Mesendoderm (in vitro differentiated cells): Measurements from ENCODE around the gene VAV3.
"Not testable (repeated sequence)": the region's sequence is repeated elsewhere in the genome, so short reads cannot be mapped to it uniquely, and the experiment has no call there.

ENCODE experiments used
- DNase-seq: peaks from one replicate; pipeline ENCODE4 v3.0.0; 2013
- H2AK5ac ChIP-seq: 2 replicates; pipeline ENCODE4 v1.6.1; 2013; ENCODE audit warnings: low read length, inconsistent platforms
- H2BK120ac ChIP-seq: 2 replicates; pipeline ENCODE4 v1.6.1; 2013; ENCODE audit warnings: low read depth, mild to moderate bottlenecking, low read length, moderate library complexity, mixed read lengths
- H2BK15ac ChIP-seq: replicated peaks from 2 replicates; pipeline ENCODE4 v1.6.1; 2013; ENCODE audit warnings: low read depth, mild to moderate bottlenecking, moderate library complexity
- H2BK5ac ChIP-seq: 2 replicates; pipeline ENCODE4 v1.6.1; 2013; ENCODE audit warnings: low read length, inconsistent platforms
- H3K18ac ChIP-seq: 2 replicates; pipeline ENCODE4 v1.6.1; 2013; ENCODE audit warnings: mild to moderate bottlenecking, low read length, mixed read lengths
- H3K23ac ChIP-seq: one replicate; pipeline ENCODE4 v1.6.1; 2013; ENCODE audit warnings: low read length
- H3K27ac ChIP-seq: 2 replicates; pipeline ENCODE4 v1.5.1; 2013; ENCODE audit warnings: low read depth, mild to moderate bottlenecking, inconsistent platforms, low read length, moderate library complexity
- H3K27me3 ChIP-seq: 2 replicates; pipeline ENCODE4 v1.6.1; 2013; ENCODE audit warnings: low read length, control low read depth, mild to moderate bottlenecking, inconsistent platforms; ENCODE audit not compliant: insufficient read depth, poor library complexity
- H3K36me3 ChIP-seq: 2 replicates; pipeline ENCODE4 v1.6.1; 2013; ENCODE audit warnings: low read length, inconsistent platforms; ENCODE audit not compliant: control insufficient read depth, insufficient read depth
- H3K4ac ChIP-seq: one replicate; pipeline ENCODE4 v1.6.1; 2013; ENCODE audit warnings: low read depth, mild to moderate bottlenecking, low read length, moderate library complexity
- H3K4me1 ChIP-seq: 2 replicates; pipeline ENCODE4 v1.6.1; 2013; ENCODE audit warnings: low read depth, low read length, inconsistent platforms; ENCODE audit not compliant: control insufficient read depth
- H3K4me2 ChIP-seq: 2 replicates; pipeline ENCODE4 v1.6.1; 2013; ENCODE audit warnings: low read length
- H3K4me3 ChIP-seq: 2 replicates; pipeline ENCODE4 v1.5.1; 2013; ENCODE audit warnings: mild to moderate bottlenecking, low read length
- H3K56ac ChIP-seq: one replicate; pipeline ENCODE4 v1.6.1; 2013; ENCODE audit warnings: low read length
- H3K79me1 ChIP-seq: 2 replicates; pipeline ENCODE4 v1.6.1; 2013; ENCODE audit warnings: low read length, inconsistent platforms
- H3K79me2 ChIP-seq: 2 replicates; pipeline ENCODE4 v1.6.1; 2013; ENCODE audit warnings: mild to moderate bottlenecking, low read length; ENCODE audit not compliant: control insufficient read depth, insufficient read depth
- H3K9ac ChIP-seq: 2 replicates; pipeline ENCODE4 v1.6.1; 2013; ENCODE audit warnings: low read length, inconsistent platforms
- H4K5ac ChIP-seq: one replicate; pipeline ENCODE4 v1.6.1; 2013; ENCODE audit warnings: low read length
- H4K8ac ChIP-seq: one replicate; pipeline ENCODE4 v1.6.1; 2013; ENCODE audit warnings: low read depth, mild to moderate bottlenecking, control low read depth, low read length, moderate library complexity
- WGBS: extraction: QIAGEN DNeasy Blood & Tissue Kit; methylation state at CpG from one replicate; pipeline ENCODE4 v1.1.7; 2013; ENCODE audit warnings: low lambda C conversion rate, missing lambda C conversion rate; ENCODE audit not compliant: insufficient coverage; ENCODE audit errors: extremely low coverage; 5-methylcytosine and 5-hydroxymethylcytosine counted together

VAV3 gene

DNA sequence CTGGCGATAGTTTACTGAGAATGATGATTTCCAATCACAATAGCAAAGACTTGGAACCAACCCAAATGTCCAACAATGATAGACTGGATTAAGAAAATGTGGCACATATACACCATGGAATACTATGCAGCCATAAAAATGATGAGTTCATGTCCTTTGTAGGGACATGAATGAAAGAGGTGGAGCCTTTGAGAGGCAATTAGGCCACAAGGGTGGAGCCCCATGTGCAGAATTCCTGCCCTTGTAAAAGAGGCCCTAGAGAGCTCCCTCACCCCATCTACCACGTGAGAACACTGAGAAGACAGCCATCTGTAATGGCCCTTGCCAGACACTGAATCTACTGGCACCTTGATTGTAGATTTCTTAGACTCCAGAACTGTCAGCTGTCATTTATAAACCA is 314.2 kb downstream of the VAV3 start:
- not testable (repeated sequence) for H3K9ac ChIP-seq, H3K18ac ChIP-seq, H2BK120ac ChIP-seq, H3K4me1 ChIP-seq, H3K27me3 ChIP-seq, H3K79me1 ChIP-seq, H3K4ac ChIP-seq, H3K4me3 ChIP-seq, H3K36me3 ChIP-seq, H4K5ac ChIP-seq, H3K79me2 ChIP-seq, H2BK5ac ChIP-seq, H2BK15ac ChIP-seq, H4K8ac ChIP-seq, H2AK5ac ChIP-seq, H3K56ac ChIP-seq, DNase-seq, H3K23ac ChIP-seq, H3K27ac ChIP-seq, H3K4me2 ChIP-seq
- no CpG with 5 or more reads among the region's 2 CpGs for WGBS

- no peaks in the 10 kb centered on the region for H3K79me1 ChIP-seq
- H3K9ac ChIP-seq, result no peak overlapping the region
- H2BK15ac ChIP-seq, result no peak overlapping the region
- H2BK120ac ChIP-seq, result no peak overlapping the region
- H3K4me1 ChIP-seq, result no peaks in the 10 kb centered on the region
- H2AK5ac ChIP-seq, result no peak overlapping the region
- no peak overlapping the region for H3K27ac ChIP-seq
- no peak overlapping the region for H3K56ac ChIP-seq
- no peak overlapping the region for H2BK5ac ChIP-seq
- H3K4ac ChIP-seq, result no peak overlapping the region
- no peak overlapping the region for H4K5ac ChIP-seq
- H3K27me3 ChIP-seq, result no peaks in the 10 kb centered on the region
- no peak overlapping the region for H4K8ac ChIP-seq
- no CpG with 5 or more reads among the region's 3 CpGs for WGBS
- H3K23ac ChIP-seq, result no peak overlapping the region
- H3K4me2 ChIP-seq, result no peak overlapping the region
- H3K18ac ChIP-seq, result no peak overlapping the region
- peak; percentile 8 for DNase-seq
- H3K36me3 ChIP-seq, result no peaks in the 10 kb centered on the region
- no peak overlapping the region for H3K4me3 ChIP-seq
- H3K79me2 ChIP-seq, result no peaks in the 10 kb centered on the region
These were observed 316.0 kb downstream of the VAV3 start for GRCh38 chr1:107649023-107649422.

DNA sequence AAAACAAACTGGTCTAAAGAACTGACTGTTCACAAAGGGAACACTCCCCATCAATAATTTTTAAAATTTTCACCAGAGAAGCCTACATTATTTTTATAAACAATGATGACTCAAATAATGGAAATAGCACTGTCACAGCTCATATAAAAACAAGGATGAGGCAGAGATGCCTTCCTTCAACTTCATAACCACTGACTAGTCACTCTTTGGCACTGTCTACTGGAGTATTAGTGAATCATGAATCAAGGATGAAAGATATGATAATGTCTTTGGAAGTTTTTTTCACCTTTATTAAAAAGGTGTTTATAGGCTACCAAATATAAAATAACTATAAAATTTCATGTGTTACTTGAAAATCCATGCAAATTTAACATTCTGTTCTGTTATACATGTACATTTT is 316.9 kb downstream of the VAV3 start:
- no peaks in the 10 kb centered on the region for H3K79me2 ChIP-seq
- no peak overlapping the region for H3K56ac ChIP-seq
- H3K4ac ChIP-seq, result no peak overlapping the region
- no peak overlapping the region for H4K5ac ChIP-seq
- no peak overlapping the region for H2AK5ac ChIP-seq
- H3K36me3 ChIP-seq, result no peaks in the 10 kb centered on the region
- no peak overlapping the region for H3K18ac ChIP-seq
- no peak overlapping the region for H3K23ac ChIP-seq
- H3K9ac ChIP-seq, result no peak overlapping the region
- DNase-seq, result no peak
- no peaks in the 10 kb centered on the region for H3K27me3 ChIP-seq
- no peak overlapping the region for H3K27ac ChIP-seq
- no peak overlapping the region for H3K4me2 ChIP-seq
- no peak overlapping the region for H4K8ac ChIP-seq
- no peaks in the 10 kb centered on the region for H3K79me1 ChIP-seq
- no peak overlapping the region for H2BK5ac ChIP-seq
- no peak overlapping the region for H2BK120ac ChIP-seq
- no peak overlapping the region for H3K4me3 ChIP-seq
- H3K4me1 ChIP-seq, result no peaks in the 10 kb centered on the region
- no peak overlapping the region for H2BK15ac ChIP-seq

DNA sequence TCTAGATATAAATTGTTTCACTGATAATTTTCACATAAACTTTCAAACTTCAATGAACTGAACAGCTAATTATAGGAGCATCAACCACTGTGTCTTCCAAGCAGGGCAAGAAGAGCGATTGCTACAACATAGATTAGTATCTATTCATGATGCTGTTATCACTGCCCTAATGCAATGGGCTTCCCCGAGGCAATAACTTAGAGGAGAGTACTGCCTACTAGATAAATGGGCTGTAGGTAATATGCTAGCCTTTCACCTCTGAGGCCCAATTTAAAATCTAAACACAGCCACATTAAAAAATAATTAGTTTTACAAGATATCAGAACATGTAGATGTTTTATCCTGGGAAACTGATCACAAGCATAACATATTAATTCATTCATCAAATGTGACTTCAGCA is 318.0 kb downstream of the VAV3 start:
- no peaks in the 10 kb centered on the region for H3K4me1 ChIP-seq
- no peak overlapping the region for H3K56ac ChIP-seq
- no peaks in the 10 kb centered on the region for H3K79me1 ChIP-seq
- no peak overlapping the region for H3K9ac ChIP-seq
- no peaks in the 10 kb centered on the region for H3K27me3 ChIP-seq
- WGBS, result no CpG with 5 or more reads among the region's 2 CpGs
- no peak overlapping the region for H2AK5ac ChIP-seq
- H3K79me2 ChIP-seq, result no peaks in the 10 kb centered on the region
- no peak overlapping the region for H3K27ac ChIP-seq
- H3K36me3 ChIP-seq, result no peaks in the 10 kb centered on the region
- H4K5ac ChIP-seq, result no peak overlapping the region
- no peak overlapping the region for H3K4ac ChIP-seq
- DNase-seq, result peak; percentile 5
- no peak overlapping the region for H3K4me3 ChIP-seq
- H4K8ac ChIP-seq, result no peak overlapping the region
- no peak overlapping the region for H3K23ac ChIP-seq
- H2BK120ac ChIP-seq, result no peak overlapping the region
- no peak overlapping the region for H3K4me2 ChIP-seq
- H2BK15ac ChIP-seq, result no peak overlapping the region
- no peak overlapping the region for H2BK5ac ChIP-seq
- H3K18ac ChIP-seq, result no peak overlapping the region

- Histone ChIP-seq H3K9ac (no peak overlapping the region), H3K27me3 (no peaks in the 10 kb centered on the region), H2AK5ac (no peak overlapping the region), H3K56ac (no peak overlapping the region), H3K36me3 (no peaks in the 10 kb centered on the region), H3K4me2 (no peak overlapping the region), H3K4me3 (no peak overlapping the region), H3K4ac (no peak overlapping the region), H4K5ac (no peak overlapping the region), H3K27ac (no peak overlapping the region), H3K4me1 (no peaks in the 10 kb centered on the region), H3K18ac (no peak overlapping the region), H2BK5ac (no peak overlapping the region), H3K79me1 (no peaks in the 10 kb centered on the region), H4K8ac (no peak overlapping the region), H2BK120ac (no peak overlapping the region), H3K79me2 (no peaks in the 10 kb centered on the region), H2BK15ac (no peak overlapping the region), H3K23ac (no peak overlapping the region)
- DNase-seq, result no peak
- WGBS, result no CpG with 5 or more reads among the region's 1 CpG
These were observed 321.2 kb downstream of the VAV3 start for GRCh38 chr1:107643766-107644165.

GRCh38 chr1:107640207-107640606 is 324.8 kb downstream of the VAV3 start:
- no peak overlapping the region for H2BK5ac ChIP-seq
- H4K5ac ChIP-seq, result no peak overlapping the region
- H3K36me3 ChIP-seq, result no peaks in the 10 kb centered on the region
- no peak overlapping the region for H3K27ac ChIP-seq
- no peak overlapping the region for H3K56ac ChIP-seq
- H2BK120ac ChIP-seq, result no peak overlapping the region
- DNase-seq, result no peak
- H3K18ac ChIP-seq, result no peak overlapping the region
- no peaks in the 10 kb centered on the region for H3K79me1 ChIP-seq
- H3K4me2 ChIP-seq, result no peak overlapping the region
- no peak overlapping the region for H2AK5ac ChIP-seq
- no peak overlapping the region for H3K4ac ChIP-seq
- no peaks in the 10 kb centered on the region for H3K79me2 ChIP-seq
- H2BK15ac ChIP-seq, result no peak overlapping the region
- H3K4me1 ChIP-seq, result no peaks in the 10 kb centered on the region
- H3K23ac ChIP-seq, result no peak overlapping the region
- no CpG with 5 or more reads among the region's 7 CpGs for WGBS
- H3K27me3 ChIP-seq, result no peaks in the 10 kb centered on the region
- no peak overlapping the region for H3K4me3 ChIP-seq
- no peak overlapping the region for H3K9ac ChIP-seq
- H4K8ac ChIP-seq, result no peak overlapping the region
